ENCODE data around the gene NEMF.

DNA sequence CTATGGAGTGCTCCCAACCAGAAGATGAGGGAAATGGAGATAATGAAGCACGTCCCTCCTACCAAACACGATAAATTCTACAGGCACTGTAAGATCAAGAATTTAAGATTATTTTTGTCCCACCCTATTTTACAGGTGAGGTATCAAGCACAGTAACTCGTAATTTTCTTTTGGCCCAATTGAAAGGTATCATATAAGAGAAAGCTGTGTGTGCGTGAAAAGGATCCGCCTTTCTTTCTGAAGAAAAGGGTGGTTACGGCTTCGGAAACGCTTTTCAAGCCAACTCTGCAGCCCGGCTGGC, 85.4 kb downstream of the NEMF start:
- TF ChIP-seq, protein P1, sequence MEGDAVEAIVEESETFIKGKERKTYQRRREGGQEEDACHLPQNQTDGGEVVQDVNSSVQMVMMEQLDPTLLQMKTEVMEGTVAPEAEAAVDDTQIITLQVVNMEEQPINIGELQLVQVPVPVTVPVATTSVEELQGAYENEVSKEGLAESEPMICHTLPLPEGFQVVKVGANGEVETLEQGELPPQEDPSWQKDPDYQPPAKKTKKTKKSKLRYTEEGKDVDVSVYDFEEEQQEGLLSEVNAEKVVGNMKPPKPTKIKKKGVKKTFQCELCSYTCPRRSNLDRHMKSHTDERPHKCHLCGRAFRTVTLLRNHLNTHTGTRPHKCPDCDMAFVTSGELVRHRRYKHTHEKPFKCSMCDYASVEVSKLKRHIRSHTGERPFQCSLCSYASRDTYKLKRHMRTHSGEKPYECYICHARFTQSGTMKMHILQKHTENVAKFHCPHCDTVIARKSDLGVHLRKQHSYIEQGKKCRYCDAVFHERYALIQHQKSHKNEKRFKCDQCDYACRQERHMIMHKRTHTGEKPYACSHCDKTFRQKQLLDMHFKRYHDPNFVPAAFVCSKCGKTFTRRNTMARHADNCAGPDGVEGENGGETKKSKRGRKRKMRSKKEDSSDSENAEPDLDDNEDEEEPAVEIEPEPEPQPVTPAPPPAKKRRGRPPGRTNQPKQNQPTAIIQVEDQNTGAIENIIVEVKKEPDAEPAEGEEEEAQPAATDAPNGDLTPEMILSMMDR (IDR thresholded peaks at IDR 0.05; ENCODE audit: insufficient read depth, low read depth, low read length): no peak
- TF ChIP-seq EZH2 (IDR thresholded peaks at IDR 0.05; ENCODE audit: insufficient read depth, low read length): no peak
